NCI-H510A (cell line): ENCODE results near the gene ARL8A.
"Not testable (repeated sequence)": the region's sequence is repeated elsewhere in the genome, so short reads cannot be mapped to it uniquely, and the experiment has no call there.

Experiments
- DNase-seq: peaks from one replicate; lab custom pipeline; 2025; lab: John Stamatoyannopoulos, UW

ARL8A gene

DNA sequence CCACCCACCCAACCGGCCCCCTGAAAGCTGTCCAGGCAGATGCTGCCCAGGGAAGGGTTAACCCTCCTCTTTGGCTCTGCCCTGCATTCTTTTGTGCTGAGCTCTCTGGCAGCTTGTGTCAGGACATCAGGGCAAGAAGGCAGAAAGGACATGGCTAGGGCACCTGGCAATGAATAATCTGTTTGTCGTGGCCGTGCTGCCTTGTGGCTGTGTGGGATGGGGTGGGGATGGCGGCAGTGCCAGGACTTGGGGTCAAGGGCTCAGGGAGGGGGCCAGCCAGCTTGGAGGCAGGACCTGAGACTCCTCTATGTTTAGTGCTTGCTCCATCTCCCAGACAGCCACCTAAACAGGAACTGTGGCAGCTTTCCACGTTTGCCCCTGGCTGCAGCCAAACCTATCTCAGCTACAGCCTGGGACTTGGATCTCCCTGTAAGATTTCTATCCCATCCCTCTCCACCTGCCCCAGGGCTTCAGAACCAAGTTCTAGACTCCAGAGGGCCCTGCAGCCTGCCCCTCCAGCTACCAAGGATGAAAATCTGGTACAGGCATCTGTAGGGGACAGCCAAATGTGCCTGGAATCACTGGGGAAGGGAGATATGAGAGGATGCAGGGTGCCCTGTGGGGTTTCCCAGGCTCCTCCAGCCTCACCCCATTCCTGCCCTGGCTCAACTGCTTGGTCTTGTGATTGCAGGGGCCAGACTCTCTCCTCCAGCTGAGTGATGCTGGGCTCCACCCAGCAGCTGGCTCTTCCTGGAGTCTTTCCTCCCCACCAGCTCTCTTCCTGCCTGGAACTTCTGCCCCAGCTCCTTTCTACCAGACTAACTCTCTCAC lies 31.5 kb downstream of the ARL8A start:
- no peak for DNase-seq

DNA sequence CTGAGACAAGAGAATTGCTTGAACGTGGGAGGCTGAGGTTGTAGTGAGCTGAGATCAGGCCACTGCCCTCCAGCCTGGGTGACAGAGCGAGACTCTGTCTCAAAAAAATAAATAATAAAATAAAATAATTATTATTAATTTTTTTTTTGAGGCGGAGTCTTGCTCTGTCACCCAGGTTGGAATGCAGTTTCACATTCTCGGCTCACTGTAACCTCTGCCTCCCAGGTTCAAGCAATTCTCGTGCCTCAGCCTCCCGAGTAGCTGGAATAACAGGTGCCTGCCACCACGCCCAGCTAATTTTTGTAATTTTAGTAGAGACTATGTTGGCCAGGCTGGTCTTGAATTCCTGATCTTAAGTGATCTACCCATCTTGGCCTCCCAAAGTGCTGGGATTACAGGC lies 32.9 kb downstream of the ARL8A start:
- not testable (repeated sequence) for DNase-seq

GRCh38 chr1:202110977-202111376 lies 33.6 kb downstream of the ARL8A start:
- no peak for DNase-seq

DNA sequence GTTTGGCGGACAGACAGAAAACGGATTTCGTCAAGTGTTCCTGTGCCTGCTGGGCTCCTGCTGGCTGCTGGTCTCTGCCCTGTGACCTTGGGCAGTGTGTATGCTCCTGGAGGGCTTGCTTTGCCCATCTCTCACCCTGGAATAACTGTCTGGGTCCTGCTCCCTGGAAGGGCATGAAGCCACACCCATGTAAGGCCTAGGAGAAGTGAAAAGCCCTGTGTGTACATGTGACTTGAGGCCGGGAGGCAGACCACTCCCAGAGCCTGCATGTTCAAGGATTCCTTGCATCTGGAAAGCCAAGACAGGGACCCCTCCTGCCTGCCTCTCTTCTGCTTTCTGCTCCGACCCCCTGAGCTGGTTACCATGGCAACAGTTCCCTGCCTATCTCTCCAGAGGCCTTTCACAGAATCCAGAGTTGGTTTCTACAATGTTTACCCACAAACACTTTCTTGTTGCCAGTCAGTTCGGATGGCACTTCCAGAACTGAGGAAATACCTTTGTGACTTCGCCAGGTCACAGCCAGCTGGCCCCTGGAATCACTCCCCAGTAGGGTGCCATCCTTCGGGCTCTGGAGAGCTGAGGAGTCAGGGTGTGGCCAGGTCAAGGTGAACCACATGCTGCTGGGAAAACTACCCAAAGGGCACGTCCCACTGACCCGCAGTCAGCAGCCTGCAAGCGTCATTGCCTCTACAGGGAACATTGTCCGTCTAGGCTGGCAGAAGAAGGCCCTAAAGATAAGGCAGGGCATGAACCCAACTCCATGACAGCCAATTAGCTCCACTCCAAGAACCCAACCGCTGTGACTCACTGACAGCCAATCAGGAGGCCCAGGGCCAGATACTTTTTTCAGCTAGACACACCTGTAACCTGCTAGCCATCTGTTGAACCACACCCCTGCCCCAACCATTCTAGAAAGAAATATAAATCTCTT lies 36.5 kb downstream of the ARL8A start:
- DNase-seq = no peak

DNA sequence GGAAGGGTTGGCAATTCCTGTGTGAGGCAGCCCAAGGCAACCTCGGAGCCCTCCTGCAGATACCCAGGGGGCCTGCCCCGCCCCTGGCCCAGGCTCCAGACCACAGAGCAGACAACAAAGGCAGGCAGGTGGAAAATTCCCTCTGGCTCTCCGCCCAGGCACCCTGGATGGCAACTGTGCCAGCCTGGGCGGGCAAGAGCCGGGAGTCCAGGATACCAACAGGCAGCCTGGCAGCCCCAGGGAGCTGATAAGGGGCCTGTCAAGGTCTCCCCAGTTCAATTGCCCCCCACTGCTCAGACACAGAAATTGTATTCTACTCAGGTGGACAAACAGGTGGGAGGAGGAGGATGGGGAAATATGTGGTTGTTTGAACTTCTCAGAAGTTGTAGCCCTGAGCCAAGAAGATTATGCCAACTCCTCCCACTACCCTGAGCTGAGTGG lies 37.2 kb downstream of the ARL8A start:
- DNase-seq = peak; percentile 75

GRCh38 chr1:202106340-202107254 lies 37.9 kb downstream of the ARL8A start:
- peak; percentile 85 for DNase-seq

DNA sequence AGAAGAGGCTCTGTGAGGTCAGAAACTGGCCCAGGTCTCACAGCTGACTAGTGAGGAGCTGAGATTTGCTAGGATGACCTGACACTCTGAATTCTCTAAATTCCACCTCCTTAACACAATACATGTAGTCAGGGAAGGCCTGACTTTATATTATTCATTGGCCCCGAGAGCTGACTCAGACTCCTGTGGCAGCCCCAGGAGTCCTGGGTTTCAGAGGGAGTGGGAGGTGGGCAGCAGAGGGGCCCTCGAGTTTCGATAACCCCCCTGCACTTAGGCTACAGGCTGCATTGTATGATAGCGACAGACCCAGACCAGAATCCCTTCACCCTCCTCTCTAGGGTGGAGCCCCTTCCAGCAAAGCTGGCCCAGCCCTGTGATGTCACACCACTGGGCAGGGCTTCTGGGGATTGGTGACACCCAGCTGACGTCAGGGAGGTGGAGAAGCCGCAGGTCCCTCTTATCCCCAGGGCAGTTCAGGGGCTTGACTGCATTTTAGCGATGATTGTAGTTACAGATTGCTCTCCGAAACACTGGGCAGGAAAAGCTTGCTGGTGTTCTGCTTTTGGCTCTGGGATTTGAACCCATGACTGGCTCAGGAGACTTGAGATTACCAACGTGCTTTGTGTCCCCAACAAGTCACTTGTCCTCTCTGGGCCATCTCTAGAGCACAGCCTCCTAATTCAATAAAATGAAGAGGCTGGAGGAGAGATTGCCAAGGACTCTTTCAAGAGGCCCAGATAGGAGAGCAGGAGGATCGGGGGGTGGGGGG lies 38.8 kb downstream of the ARL8A start:
- peak; percentile 68 for DNase-seq

DNA sequence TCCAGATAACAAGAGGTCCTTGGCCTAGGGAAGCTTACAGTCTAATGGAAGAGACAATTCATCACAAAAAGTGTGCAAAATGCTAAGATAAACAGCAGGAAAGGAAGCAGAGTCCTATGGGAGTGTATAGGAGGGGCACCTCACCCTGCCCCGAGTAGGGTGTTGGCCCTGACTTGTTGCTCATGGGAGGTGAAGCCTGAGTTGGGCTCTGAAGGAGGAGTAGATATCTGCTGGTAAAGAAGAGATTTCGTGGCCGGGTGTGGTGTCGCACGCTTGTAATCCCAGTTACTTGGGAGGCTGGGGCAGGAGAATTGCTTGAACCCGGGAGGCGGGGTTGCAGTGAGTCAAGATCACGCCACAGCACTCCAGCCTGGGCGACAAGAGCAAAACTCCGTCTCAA lies 40.5 kb downstream of the ARL8A start:
- no peak for DNase-seq

DNA sequence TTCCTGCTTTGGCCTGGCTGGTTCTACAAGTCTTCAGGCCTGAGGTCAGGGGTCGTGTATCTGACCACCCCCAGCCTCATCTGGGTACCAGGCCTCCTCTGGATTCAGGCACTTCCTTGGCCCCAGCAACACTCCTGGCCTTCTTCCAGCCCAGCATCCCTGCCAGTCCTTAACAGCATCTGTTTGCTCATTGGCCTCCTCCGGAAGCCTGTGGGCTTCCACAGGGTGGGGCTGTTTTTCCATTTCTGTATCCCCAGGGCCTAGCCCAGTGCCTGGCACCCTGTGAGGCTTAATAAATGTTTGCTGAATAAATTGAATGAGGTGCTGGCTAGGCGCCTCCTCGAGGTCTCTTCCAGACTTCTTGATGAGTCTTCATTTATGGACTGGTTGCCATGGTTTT lies 43.4 kb downstream of the ARL8A start:
- no peak for DNase-seq

DNA sequence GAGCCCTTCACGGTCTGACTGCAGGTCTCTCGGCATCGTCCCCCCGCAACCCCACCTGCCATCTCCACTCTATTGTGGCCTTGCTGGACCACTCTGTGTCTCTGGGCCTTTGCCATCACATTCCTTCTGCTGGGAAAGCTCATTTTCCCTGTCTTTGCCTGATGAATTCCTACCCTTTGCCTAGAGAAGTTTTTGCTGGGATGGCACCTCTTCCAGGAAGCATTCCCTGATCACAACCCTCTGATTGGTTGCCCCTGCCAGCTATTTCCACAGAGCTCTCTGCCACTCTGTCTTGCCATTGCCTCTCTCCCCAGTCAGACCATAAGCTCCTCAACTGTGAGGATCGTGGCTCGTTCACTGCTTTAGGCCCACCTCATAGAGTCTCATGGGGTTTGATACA lies 50.7 kb downstream of the ARL8A start:
- no peak for DNase-seq

- DNase-seq = no peak
These were observed 53.5 kb downstream of the ARL8A start for GRCh38 chr1:202090994-202091393.

DNA sequence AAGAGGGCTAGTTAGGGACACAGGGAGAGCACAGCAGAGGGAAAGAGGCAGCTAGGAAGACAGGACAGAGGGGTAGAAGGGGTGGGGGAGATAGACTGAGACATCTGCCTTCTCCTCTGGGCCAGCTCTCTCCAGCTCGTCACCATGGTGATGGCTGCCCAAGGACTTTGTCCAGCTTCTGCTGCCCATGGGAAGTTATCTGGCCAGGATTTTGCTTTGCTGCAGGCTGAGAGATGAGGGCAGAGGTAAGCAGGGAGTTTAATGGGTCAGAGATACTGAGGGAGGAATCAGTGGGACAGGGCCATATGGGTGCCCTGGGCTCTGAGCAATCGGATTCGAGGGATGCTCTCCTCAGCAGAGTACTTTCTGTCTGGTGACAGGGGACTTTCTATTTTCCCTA lies 56.3 kb downstream of the ARL8A start:
- DNase-seq = no peak

DNA sequence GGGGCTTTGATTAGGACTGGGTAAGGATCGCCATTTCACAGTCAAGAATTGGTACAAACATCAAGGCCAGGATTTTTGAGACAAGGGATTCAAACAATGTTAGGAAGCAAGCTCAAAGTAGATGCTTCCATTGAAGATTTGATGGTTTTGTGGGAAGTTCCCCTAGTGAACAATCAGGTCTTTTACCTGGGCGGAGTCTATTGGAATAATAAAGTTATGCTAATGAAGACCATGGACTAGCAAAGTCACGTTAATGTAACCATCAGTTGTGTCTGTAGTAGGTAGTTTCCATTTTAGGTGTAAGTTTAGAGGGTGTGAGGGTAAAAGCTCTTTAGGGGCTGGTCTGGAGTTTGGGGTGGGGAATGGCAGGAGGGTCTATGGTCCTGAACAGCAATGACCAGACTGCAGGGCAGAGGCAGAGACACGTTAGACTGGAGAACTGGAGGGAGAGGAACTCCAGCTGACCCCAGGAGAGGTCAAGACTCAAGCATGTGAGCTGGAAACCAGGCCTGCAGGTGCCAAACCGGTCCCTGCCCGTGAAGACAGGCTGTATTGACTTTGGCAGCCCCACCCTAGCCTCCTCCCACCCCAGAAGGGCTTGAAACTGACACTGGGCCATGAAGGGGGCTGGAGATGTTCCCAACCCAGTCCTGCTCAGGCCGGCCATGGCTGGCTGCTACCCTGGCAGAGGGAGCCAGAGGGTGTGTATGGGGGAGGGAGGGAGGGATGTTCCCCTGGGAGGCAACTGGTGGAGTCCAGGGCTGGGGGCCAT lies 57.8 kb downstream of the ARL8A start:
- DNase-seq = peak; percentile 75

- peak; percentile 79 for DNase-seq
These were observed 58.7 kb downstream of the ARL8A start for GRCh38 chr1:202085682-202086373.

GRCh38 chr1:202084791-202085681 lies 59.5 kb downstream of the ARL8A start:
- peak; percentile 65 for DNase-seq
